Gastrocnemius medialis (tissue), 4 donors: ENCODE results near the gene MX1.

Experiments used
- POLR2A ChIP-seq, 2 donors: fragments of 450-650 bp; IDR thresholded peaks; one replicate each; pipeline ENCODE4 v1.6.1; 2017; ENCODE audit warnings: antibody characterized with exemption in 2 of 2, mild to moderate bottlenecking in 2 of 2, moderate library complexity in 2 of 2
- TF ChIP-seq, protein P1 (sequence below), 5 experiments: fragments of 450-650 bp in 3 of 5; fragments of 200-600 bp in 2 of 5; sonication (generic) in 2 of 5; IDR thresholded peaks in 4 of 5; conservative IDR thresholded peaks in 1 of 5; 1 replicate in 4 of 5; 2 replicates in 1 of 5; pipeline ENCODE4 v1.5.1; 2016 to 2019; ENCODE audit warnings: antibody characterized with exemption in 5 of 5, mild to moderate bottlenecking in 3 of 5, moderate library complexity in 3 of 5

DNA sequence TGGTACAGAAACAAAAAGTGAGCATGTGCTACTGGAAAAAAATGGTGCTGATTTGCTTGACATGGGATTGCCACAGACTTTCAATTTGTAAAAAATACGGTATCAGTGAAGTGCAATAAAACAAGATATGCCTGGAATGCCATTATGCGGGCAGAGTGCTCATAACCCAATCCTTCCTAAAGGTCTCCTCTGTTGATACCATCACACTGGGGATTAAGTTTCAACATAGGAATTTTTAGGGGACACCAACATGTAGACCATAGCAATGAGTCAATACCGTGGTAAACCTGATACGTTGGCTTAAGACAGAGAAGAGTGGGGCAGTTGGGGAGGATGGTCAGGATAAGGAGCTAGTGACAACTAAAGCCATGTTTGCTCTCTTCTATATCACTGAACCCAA is 20.5 kb downstream of the MX1 start:
- TF ChIP-seq, protein P1, sequence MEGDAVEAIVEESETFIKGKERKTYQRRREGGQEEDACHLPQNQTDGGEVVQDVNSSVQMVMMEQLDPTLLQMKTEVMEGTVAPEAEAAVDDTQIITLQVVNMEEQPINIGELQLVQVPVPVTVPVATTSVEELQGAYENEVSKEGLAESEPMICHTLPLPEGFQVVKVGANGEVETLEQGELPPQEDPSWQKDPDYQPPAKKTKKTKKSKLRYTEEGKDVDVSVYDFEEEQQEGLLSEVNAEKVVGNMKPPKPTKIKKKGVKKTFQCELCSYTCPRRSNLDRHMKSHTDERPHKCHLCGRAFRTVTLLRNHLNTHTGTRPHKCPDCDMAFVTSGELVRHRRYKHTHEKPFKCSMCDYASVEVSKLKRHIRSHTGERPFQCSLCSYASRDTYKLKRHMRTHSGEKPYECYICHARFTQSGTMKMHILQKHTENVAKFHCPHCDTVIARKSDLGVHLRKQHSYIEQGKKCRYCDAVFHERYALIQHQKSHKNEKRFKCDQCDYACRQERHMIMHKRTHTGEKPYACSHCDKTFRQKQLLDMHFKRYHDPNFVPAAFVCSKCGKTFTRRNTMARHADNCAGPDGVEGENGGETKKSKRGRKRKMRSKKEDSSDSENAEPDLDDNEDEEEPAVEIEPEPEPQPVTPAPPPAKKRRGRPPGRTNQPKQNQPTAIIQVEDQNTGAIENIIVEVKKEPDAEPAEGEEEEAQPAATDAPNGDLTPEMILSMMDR (IDR thresholded peaks at IDR 0.05 in 4 of 5, conservative IDR thresholded peaks at IDR 0.05 in 1 of 5) = no peak
- no peak for TF ChIP-seq POLR2A (IDR thresholded peaks at IDR 0.05)
